Measurements from ENCODE around the gene FHL5.

FHL5 gene

GRCh38 chr6:96652552-96652951 is 89.6 kb downstream of the FHL5 start:
- H3K9ac ChIP-seq (ENCODE audit: low read length): no peak overlapping the region
- H2AFZ ChIP-seq (ENCODE audit: insufficient read depth, low read length, poor library complexity): no peak overlapping the region
- no CpG with 5 or more reads among the region's 2 CpGs for WGBS (ENCODE audit: extremely low coverage, insufficient coverage, insufficient read length)
- H3K14ac ChIP-seq (ENCODE audit: low read length): no peak overlapping the region
- no peaks in the 10 kb centered on the region for H3K27me3 ChIP-seq (ENCODE audit: insufficient read depth, low read length)
- H3K4ac ChIP-seq (ENCODE audit: low read depth, low read length): no peak overlapping the region
- DNase-seq: no peak
- H3K4me3 ChIP-seq (ENCODE audit: low read depth, low read length): no peak overlapping the region
- no peak overlapping the region for H4K91ac ChIP-seq (ENCODE audit: low read depth, low read length)
- H3K79me2 ChIP-seq (ENCODE audit: control insufficient read depth, insufficient read depth, low read length, poor library complexity): no peaks in the 10 kb centered on the region
- no peak overlapping the region for H2BK120ac ChIP-seq (ENCODE audit: insufficient read depth, low read length, poor library complexity)
- H3K4me2 ChIP-seq (ENCODE audit: low read length): no peak overlapping the region
- no peak overlapping the region for H2BK12ac ChIP-seq (ENCODE audit: low read length)
- no peak overlapping the region for H3K18ac ChIP-seq (ENCODE audit: low read length)
- no peak overlapping the region for H4K12ac ChIP-seq (ENCODE audit: low read depth, low read length)
- no peak overlapping the region for H3K27ac ChIP-seq (ENCODE audit: low read depth, low read length)
- H2AK5ac ChIP-seq (ENCODE audit: low read length): no peak overlapping the region
- H3K23ac ChIP-seq (ENCODE audit: low read length): no peak overlapping the region
- H3K36me3 ChIP-seq (ENCODE audit: control insufficient read depth in 1 of 2, insufficient read depth in 2 of 2, low read length in 2 of 2): no peaks in the 10 kb centered on the region
- no peaks in the 10 kb centered on the region for H3K4me1 ChIP-seq (ENCODE audit: control insufficient read depth in 1 of 2, insufficient read depth in 2 of 2, low read length in 2 of 2)
- no peak overlapping the region for H2BK5ac ChIP-seq (ENCODE audit: low read depth, low read length, poor library complexity)
- no peak overlapping the region for H4K8ac ChIP-seq (ENCODE audit: low read depth, low read length)
- H3K9me3 ChIP-seq (ENCODE audit: insufficient read depth, low read depth, low read length): no peaks in the 10 kb centered on the region
- H3K79me1 ChIP-seq (ENCODE audit: low read length): no peaks in the 10 kb centered on the region

- H3K4me1 ChIP-seq (ENCODE audit: control insufficient read depth in 1 of 2, insufficient read depth in 2 of 2, low read length in 2 of 2): no peaks in the 10 kb centered on the region
- H3K4me3 ChIP-seq (ENCODE audit: low read depth, low read length): no peak overlapping the region
- H2BK12ac ChIP-seq (ENCODE audit: low read length): no peak overlapping the region
- no peak overlapping the region for H2AK5ac ChIP-seq (ENCODE audit: low read length)
- no peak overlapping the region for H4K91ac ChIP-seq (ENCODE audit: low read depth, low read length)
- H3K14ac ChIP-seq (ENCODE audit: low read length): no peak overlapping the region
- H3K79me2 ChIP-seq (ENCODE audit: control insufficient read depth, insufficient read depth, low read length, poor library complexity): no peaks in the 10 kb centered on the region
- no peak overlapping the region for H3K27ac ChIP-seq (ENCODE audit: low read depth, low read length)
- H2AFZ ChIP-seq (ENCODE audit: insufficient read depth, low read length, poor library complexity): no peak overlapping the region
- no peak overlapping the region for H2BK5ac ChIP-seq (ENCODE audit: low read depth, low read length, poor library complexity)
- no peak overlapping the region for H3K9ac ChIP-seq (ENCODE audit: low read length)
- no peak overlapping the region for H3K4me2 ChIP-seq (ENCODE audit: low read length)
- H2BK120ac ChIP-seq (ENCODE audit: insufficient read depth, low read length, poor library complexity): no peak overlapping the region
- no peaks in the 10 kb centered on the region for H3K79me1 ChIP-seq (ENCODE audit: low read length)
- H3K27me3 ChIP-seq (ENCODE audit: insufficient read depth, low read length): no peaks in the 10 kb centered on the region
- no peak overlapping the region for H3K18ac ChIP-seq (ENCODE audit: low read length)
- no CpG with 5 or more reads among the region's 1 CpG for WGBS (ENCODE audit: extremely low coverage, insufficient coverage, insufficient read length)
- no peak overlapping the region for H4K12ac ChIP-seq (ENCODE audit: low read depth, low read length)
- H3K36me3 ChIP-seq (ENCODE audit: control insufficient read depth in 1 of 2, insufficient read depth in 2 of 2, low read length in 2 of 2): no peaks in the 10 kb centered on the region
- no peak overlapping the region for H3K23ac ChIP-seq (ENCODE audit: low read length)
- no peak overlapping the region for H3K4ac ChIP-seq (ENCODE audit: low read depth, low read length)
- DNase-seq: no peak
- H3K9me3 ChIP-seq (ENCODE audit: insufficient read depth, low read depth, low read length): no peaks in the 10 kb centered on the region
- no peak overlapping the region for H4K8ac ChIP-seq (ENCODE audit: low read depth, low read length)
These were observed 90.3 kb downstream of the FHL5 start for GRCh38 chr6:96653181-96653580.

- H3K36me3 ChIP-seq (ENCODE audit: control insufficient read depth in 1 of 2, insufficient read depth in 2 of 2, low read length in 2 of 2): no peaks in the 10 kb centered on the region
- no peaks in the 10 kb centered on the region for H3K79me1 ChIP-seq (ENCODE audit: low read length)
- H2BK5ac ChIP-seq (ENCODE audit: low read depth, low read length, poor library complexity): no peak overlapping the region
- H2AFZ ChIP-seq (ENCODE audit: insufficient read depth, low read length, poor library complexity): no peak overlapping the region
- no peak overlapping the region for H3K23ac ChIP-seq (ENCODE audit: low read length)
- H3K27me3 ChIP-seq (ENCODE audit: insufficient read depth, low read length): no peaks in the 10 kb centered on the region
- no peak for DNase-seq
- no peak overlapping the region for H3K4ac ChIP-seq (ENCODE audit: low read depth, low read length)
- no peak overlapping the region for H3K18ac ChIP-seq (ENCODE audit: low read length)
- H3K4me3 ChIP-seq (ENCODE audit: low read depth, low read length): no peak overlapping the region
- no peak overlapping the region for H2AK5ac ChIP-seq (ENCODE audit: low read length)
- WGBS (ENCODE audit: extremely low coverage, insufficient coverage, insufficient read length): no CpG with 5 or more reads among the region's 1 CpG
- H4K12ac ChIP-seq (ENCODE audit: low read depth, low read length): no peak overlapping the region
- no peaks in the 10 kb centered on the region for H3K9me3 ChIP-seq (ENCODE audit: insufficient read depth, low read depth, low read length)
- no peak overlapping the region for H4K91ac ChIP-seq (ENCODE audit: low read depth, low read length)
- H4K8ac ChIP-seq (ENCODE audit: low read depth, low read length): no peak overlapping the region
- H3K14ac ChIP-seq (ENCODE audit: low read length): no peak overlapping the region
- no peak overlapping the region for H2BK12ac ChIP-seq (ENCODE audit: low read length)
- no peak overlapping the region for H3K4me2 ChIP-seq (ENCODE audit: low read length)
- H2BK120ac ChIP-seq (ENCODE audit: insufficient read depth, low read length, poor library complexity): no peak overlapping the region
- H3K9ac ChIP-seq (ENCODE audit: low read length): no peak overlapping the region
- H3K27ac ChIP-seq (ENCODE audit: low read depth, low read length): no peak overlapping the region
- no peaks in the 10 kb centered on the region for H3K4me1 ChIP-seq (ENCODE audit: control insufficient read depth in 1 of 2, insufficient read depth in 2 of 2, low read length in 2 of 2)
- no peaks in the 10 kb centered on the region for H3K79me2 ChIP-seq (ENCODE audit: control insufficient read depth, insufficient read depth, low read length, poor library complexity)
These were observed 93.6 kb downstream of the FHL5 start for GRCh38 chr6:96656567-96656966.

- WGBS (ENCODE audit: extremely low coverage, insufficient coverage, insufficient read length): no CpG with 5 or more reads among the region's 5 CpGs
- H3K79me1 ChIP-seq (ENCODE audit: low read length): no peaks in the 10 kb centered on the region
- DNase-seq: no peak
These were observed 94.4 kb downstream of the FHL5 start for GRCh38 chr6:96657344-96657743.

More at GRCh38 chr6:96657344-96657743, 94.4 kb downstream of the FHL5 start:
- no peak overlapping the region for H2BK5ac ChIP-seq (ENCODE audit: low read depth, low read length, poor library complexity)
- no peak overlapping the region for H2BK120ac ChIP-seq (ENCODE audit: insufficient read depth, low read length, poor library complexity)
- no peak overlapping the region for H2AK5ac ChIP-seq (ENCODE audit: low read length)
- H3K4me1 ChIP-seq (ENCODE audit: control insufficient read depth in 1 of 2, insufficient read depth in 2 of 2, low read length in 2 of 2): no peaks in the 10 kb centered on the region
- no peaks in the 10 kb centered on the region for H3K36me3 ChIP-seq (ENCODE audit: control insufficient read depth in 1 of 2, insufficient read depth in 2 of 2, low read length in 2 of 2)
- H3K79me2 ChIP-seq (ENCODE audit: control insufficient read depth, insufficient read depth, low read length, poor library complexity): no peaks in the 10 kb centered on the region
- H3K4ac ChIP-seq (ENCODE audit: low read depth, low read length): no peak overlapping the region
- H3K9me3 ChIP-seq (ENCODE audit: insufficient read depth, low read depth, low read length): no peaks in the 10 kb centered on the region
- H3K9ac ChIP-seq (ENCODE audit: low read length): no peak overlapping the region
- no peak overlapping the region for H3K27ac ChIP-seq (ENCODE audit: low read depth, low read length)
- H4K8ac ChIP-seq (ENCODE audit: low read depth, low read length): no peak overlapping the region
- H3K4me3 ChIP-seq (ENCODE audit: low read depth, low read length): no peak overlapping the region
- no peak overlapping the region for H3K23ac ChIP-seq (ENCODE audit: low read length)
- H2BK12ac ChIP-seq (ENCODE audit: low read length): no peak overlapping the region
- H2AFZ ChIP-seq (ENCODE audit: insufficient read depth, low read length, poor library complexity): no peak overlapping the region
- H4K12ac ChIP-seq (ENCODE audit: low read depth, low read length): no peak overlapping the region
- no peak overlapping the region for H3K14ac ChIP-seq (ENCODE audit: low read length)
- H4K91ac ChIP-seq (ENCODE audit: low read depth, low read length): no peak overlapping the region
- no peak overlapping the region for H3K4me2 ChIP-seq (ENCODE audit: low read length)
- H3K18ac ChIP-seq (ENCODE audit: low read length): no peak overlapping the region
- H3K27me3 ChIP-seq (ENCODE audit: insufficient read depth, low read length): no peaks in the 10 kb centered on the region
